Endothelial cell of umbilical vein (primary cell): Measurements from ENCODE around the gene TTC9. TPM values are rescaled to one million over a fixed set of nuclear protein-coding genes. Genes with fewer than 3 reads are reported as not detected.

Experiments used
- BruUV-seq: library from RNA; stranded (reverse); fragments of 400-500 nt; replicated peaks from 2 replicates; lab custom pipeline; 2021; lab: Mats Ljungman, UMichigan
- CTCF ChIA-PET: fragments of 300-600, 350-600 bp; sonication (Branson Sonifier 250); formaldehyde crosslinking; loops from one replicate; lab custom pipeline; 2021; ENCODE audit warnings: antibody characterized with exemption, inconsistent platforms; lab: Charles Lee
- POLR2A ChIA-PET: fragments of 300-600, 350-600 bp; sonication (Branson Sonifier 250); formaldehyde crosslinking; loops from one replicate; lab custom pipeline; 2021; ENCODE audit warnings: antibody characterized with exemption, inconsistent platforms; lab: Charles Lee
- DNase-seq: peaks from one replicate; pipeline ENCODE4 v3.0.0-alpha.2; 2011; ENCODE audit warnings: low read depth, low spot score
- FAIRE-seq: peaks from 2 replicates; lab custom pipeline; 2011; peaks lifted over from hg19 to GRCh38; lab: Jason Lieb, UNC
- H2AFZ ChIP-seq: 2 replicates; pipeline ENCODE4 v1.6.0; 2012; ENCODE audit warnings: low read depth, low read length, control low read depth, inconsistent platforms
- H3K27ac ChIP-seq: 2 replicates; pipeline ENCODE4 v1.5.1; 2011; ENCODE audit warnings: low read depth, mild to moderate bottlenecking, control low read depth, low read length, moderate library complexity; ENCODE audit not compliant: insufficient read depth
- H3K27me3 ChIP-seq, 2 experiments: 2 replicates each; pipeline versions ENCODE4 v1.6.0 to v1.6.1; 2011; ENCODE audit warnings: low read length in 2 of 2, mixed read lengths in 1 of 2; ENCODE audit not compliant: control insufficient read depth in 2 of 2, insufficient read depth in 2 of 2
- H3K36me3 ChIP-seq, 2 experiments: 2 replicates in 1 of 2; 3 replicates in 1 of 2; pipeline ENCODE4 v1.5.1; 2011; ENCODE audit warnings: low read length in 2 of 2, mild to moderate bottlenecking in 1 of 2, moderate library complexity in 1 of 2; ENCODE audit not compliant: control insufficient read depth in 2 of 2, insufficient read depth in 2 of 2; ENCODE audit errors: extremely low read depth in 1 of 2
- H3K4me1 ChIP-seq: 3 replicates; pipeline ENCODE4 v1.5.1; 2011; ENCODE audit warnings: mild to moderate bottlenecking, low read length; ENCODE audit not compliant: control insufficient read depth, insufficient read depth; ENCODE audit errors: extremely low read depth
- H3K4me2 ChIP-seq: 2 replicates; pipeline ENCODE4 v1.6.1; 2011; ENCODE audit warnings: low read length, control low read depth, mixed read lengths; ENCODE audit not compliant: insufficient read depth
- H3K4me3 ChIP-seq, 3 experiments: fragments of 200-600 bp in 1 of 3; sonication (generic), shearing (Covaris generic) in 1 of 3; replicated peaks in 1 of 3; 2 replicates each; pipeline ENCODE4 v1.5.1; 2011 to 2016; ENCODE audit warnings: control low read depth in 3 of 3, low read length in 3 of 3, mild to moderate bottlenecking in 2 of 3, inconsistent platforms in 1 of 3, low read depth in 1 of 3, moderate library complexity in 1 of 3; ENCODE audit not compliant: insufficient read depth in 1 of 3
- H3K79me2 ChIP-seq: 2 replicates; pipeline ENCODE4 v1.6.0; 2012; ENCODE audit warnings: low read length, inconsistent platforms; ENCODE audit not compliant: control insufficient read depth, insufficient read depth
- H3K9ac ChIP-seq: replicated peaks from 2 replicates; pipeline ENCODE3; 2011; ENCODE audit warnings: low read length, control low read depth; ENCODE audit not compliant: insufficient read depth; ENCODE audit errors: extremely low read depth
- H3K9me1 ChIP-seq: replicated peaks from 3 replicates; pipeline ENCODE4 v1.6.0; 2011; ENCODE audit warnings: mild to moderate bottlenecking, low read length; ENCODE audit not compliant: control insufficient read depth, insufficient read depth; ENCODE audit errors: extremely low read depth
- H3K9me3 ChIP-seq: replicated peaks from 2 replicates; pipeline ENCODE4 v1.5.1; 2012; ENCODE audit warnings: low read length, inconsistent platforms; ENCODE audit not compliant: control insufficient read depth, insufficient read depth
- H4K20me1 ChIP-seq: replicated peaks from 2 replicates; pipeline ENCODE3; 2011; ENCODE audit warnings: mild to moderate bottlenecking, low read length; ENCODE audit not compliant: control insufficient read depth, insufficient read depth; ENCODE audit errors: extremely low read depth
- EZH2 ChIP-seq: IDR thresholded peaks from 2 replicates; pipeline ENCODE4 v1.6.1; 2012; ENCODE audit warnings: borderline replicate concordance, low read depth, mild to moderate bottlenecking, moderate library complexity, low read length, inconsistent platforms; ENCODE audit not compliant: severe bottlenecking
- FOS ChIP-seq: IDR thresholded peaks from 2 replicates; pipeline ENCODE4 v1.6.1; 2011; ENCODE audit warnings: mild to moderate bottlenecking, low read length, moderate library complexity, borderline replicate concordance; ENCODE audit not compliant: insufficient read depth
- GATA2 ChIP-seq: IDR thresholded peaks from 2 replicates; pipeline ENCODE4 v1.7.0; 2011; ENCODE audit warnings: low read depth, mild to moderate bottlenecking, moderate library complexity, mixed read lengths, low read length; ENCODE audit not compliant: insufficient read length, insufficient read depth
- JUN ChIP-seq: IDR thresholded peaks from 2 replicates; pipeline ENCODE4 v1.6.1; 2011; ENCODE audit warnings: borderline replicate concordance, low read depth; ENCODE audit not compliant: insufficient read length, insufficient read depth
- MYC ChIP-seq: IDR thresholded peaks from one replicate; pipeline ENCODE4 v1.6.1; 2011; ENCODE audit warnings: mild to moderate bottlenecking, low read depth, low read length
- POLR2A ChIP-seq: IDR thresholded peaks from 2 replicates; pipeline ENCODE4 v1.6.1; 2012; ENCODE audit warnings: low read depth, mild to moderate bottlenecking, control low read depth, low read length
- POLR2AphosphoS5 ChIP-seq: IDR thresholded peaks from 2 replicates; pipeline ENCODE4 v1.6.1; 2012; ENCODE audit warnings: low read depth, mild to moderate bottlenecking, control low read depth, low read length, moderate library complexity; ENCODE audit not compliant: insufficient read depth
- dilution Hi-C: fragments of 300-500 bp; cut with MboI; formaldehyde crosslinking; loops from one replicate; pipeline ENCODE4 v1.15.0; 2019; ENCODE audit warnings: low sequenced_read_pairs; ENCODE audit not compliant: extremely low pct_ligation_motif_present
- intact Hi-C: fragments of 100-400 bp; cut with micrococcal nuclease; formaldehyde crosslinking; loops from one replicate; pipeline ENCODE4 v1.10.0; 2022
- polyA plus RNA-seq, 4 experiments: library from polyadenylated mRNA; depleted of rRNA in 3 of 4; stranded (reverse) in 3 of 4; unstranded in 1 of 4; fragments of >200 nt; gene quantifications; 2 replicates each; pipeline versions ENCODE4 v1.2.1 to v1.2.3, GENCODE V29; 2011 to 2012; ENCODE audit warnings: missing spikeins in 1 of 4
- total RNA-seq: library from RNA; stranded (reverse); gene quantifications from 2 replicates; pipeline ENCODE4 v1.2.3, GENCODE V29; 2021
- TF ChIP-seq, protein P1 (sequence below), 2 donors: IDR thresholded peaks; 1 replicate in 1 of 2; 2 replicates in 1 of 2; pipeline ENCODE4 v1.5.1; 2011; ENCODE audit warnings: low read length in 2 of 2, mild to moderate bottlenecking in 2 of 2, moderate library complexity in 2 of 2, control low read depth in 1 of 2, inconsistent platforms in 1 of 2, low read depth in 1 of 2; ENCODE audit not compliant: insufficient read depth in 1 of 2; ENCODE audit errors: extremely low read depth in 1 of 2
- TF ChIP-seq, protein P2 (sequence below): IDR thresholded peaks from 2 replicates; pipeline ENCODE4 v1.6.1; 2011; ENCODE audit not compliant: insufficient read depth, insufficient read length

Gene TTC9
- total and polyA plus RNA-seq, 2 donors (not counting 3 experiments of a cell fraction or from before 2014, with no cell fraction given): 0.06 TPM; not detected in 1

DNA sequence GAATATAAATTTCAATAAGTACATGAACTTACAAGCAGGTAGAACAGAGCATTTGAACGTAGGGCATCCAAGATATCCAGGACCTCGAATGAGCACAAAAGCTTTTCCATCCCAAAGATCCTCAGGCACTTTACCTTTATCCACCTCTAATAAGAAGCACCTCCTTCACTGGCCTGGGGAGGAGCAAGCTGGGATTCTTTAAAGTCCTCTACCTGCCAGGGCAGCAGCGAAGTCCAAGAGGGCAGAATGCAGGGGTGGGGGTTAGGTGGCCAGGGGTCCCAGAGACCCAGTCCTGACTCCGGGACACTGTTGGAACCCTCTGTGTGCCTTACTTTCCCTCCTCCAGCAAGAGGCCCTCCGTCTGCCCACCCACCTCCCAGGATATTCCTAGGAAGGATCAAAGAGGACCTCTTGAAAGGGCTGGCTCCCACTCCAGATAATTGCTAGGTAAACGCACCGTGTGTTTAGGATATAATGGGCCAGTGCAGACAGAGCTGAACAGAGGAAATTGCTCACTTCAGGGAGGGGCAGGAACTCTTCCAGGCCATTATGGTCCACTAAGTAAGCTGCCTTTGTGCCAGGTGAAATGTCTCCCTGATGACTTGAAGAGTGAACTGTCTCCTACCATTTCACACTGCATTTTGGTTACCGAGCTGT lies 68.1 kb downstream of the TTC9 start:
- no peak for DNase-seq
- Histone ChIP-seq H3K9me1 (no peaks in the 10 kb centered on the region), H4K20me1 (no peaks in the 10 kb centered on the region), H3K36me3 (no peaks in the 10 kb centered on the region), H3K27ac (no peak overlapping the region), H3K4me3 (no peak overlapping the region), H3K9me3 (no peaks in the 10 kb centered on the region), H3K4me2 (no peak overlapping the region), H3K4me1 (no peaks in the 10 kb centered on the region), H3K27me3 (peaks cover 3 to 7% of the 10 kb centered on the region in 2 experiments), H3K79me2 (no peaks in the 10 kb centered on the region), H3K9ac (no peak overlapping the region), H2AFZ (no peak overlapping the region)
- no peak for FAIRE-seq
- TF ChIP-seq GATA2: no peak
- no peak for TF ChIP-seq JUN
- TF ChIP-seq MYC: no peak
- TF ChIP-seq, protein P1, sequence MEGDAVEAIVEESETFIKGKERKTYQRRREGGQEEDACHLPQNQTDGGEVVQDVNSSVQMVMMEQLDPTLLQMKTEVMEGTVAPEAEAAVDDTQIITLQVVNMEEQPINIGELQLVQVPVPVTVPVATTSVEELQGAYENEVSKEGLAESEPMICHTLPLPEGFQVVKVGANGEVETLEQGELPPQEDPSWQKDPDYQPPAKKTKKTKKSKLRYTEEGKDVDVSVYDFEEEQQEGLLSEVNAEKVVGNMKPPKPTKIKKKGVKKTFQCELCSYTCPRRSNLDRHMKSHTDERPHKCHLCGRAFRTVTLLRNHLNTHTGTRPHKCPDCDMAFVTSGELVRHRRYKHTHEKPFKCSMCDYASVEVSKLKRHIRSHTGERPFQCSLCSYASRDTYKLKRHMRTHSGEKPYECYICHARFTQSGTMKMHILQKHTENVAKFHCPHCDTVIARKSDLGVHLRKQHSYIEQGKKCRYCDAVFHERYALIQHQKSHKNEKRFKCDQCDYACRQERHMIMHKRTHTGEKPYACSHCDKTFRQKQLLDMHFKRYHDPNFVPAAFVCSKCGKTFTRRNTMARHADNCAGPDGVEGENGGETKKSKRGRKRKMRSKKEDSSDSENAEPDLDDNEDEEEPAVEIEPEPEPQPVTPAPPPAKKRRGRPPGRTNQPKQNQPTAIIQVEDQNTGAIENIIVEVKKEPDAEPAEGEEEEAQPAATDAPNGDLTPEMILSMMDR (IDR thresholded peaks at IDR 0.05; ENCODE audit: extremely low read depth in 1 of 2, insufficient read depth in 1 of 2, low read depth in 1 of 2, low read length in 2 of 2): no peak
- TF ChIP-seq EZH2: no peak
- TF ChIP-seq POLR2AphosphoS5: no peak
- no peak for TF ChIP-seq POLR2A
- TF ChIP-seq, protein P2, sequence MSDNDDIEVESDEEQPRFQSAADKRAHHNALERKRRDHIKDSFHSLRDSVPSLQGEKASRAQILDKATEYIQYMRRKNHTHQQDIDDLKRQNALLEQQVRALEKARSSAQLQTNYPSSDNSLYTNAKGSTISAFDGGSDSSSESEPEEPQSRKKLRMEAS: no peak
- no peak for TF ChIP-seq FOS
- dilution Hi-C loops: no loop called here
- POLR2A ChIA-PET: no interaction called here
- intact Hi-C loops: loop anchor here (5.0 kb wide), 1 partner anchor 68 kb away; the partner anchor contains the start of gene TTC9
- CTCF ChIA-PET: interaction anchor here (0.6 kb wide), 1 partner anchor 19 kb away, joined by 3 read pairs; no protein-coding TSS in a partner anchor
- BruUV-seq: no TSS peak
